Lower lobe of right lung (tissue), 2 donors: Measurements from ENCODE around the gene PAMR1. TPM values are rescaled to one million over a fixed set of nuclear protein-coding genes. Genes with fewer than 3 reads are reported as not detected.

Source experiments
- ATAC-seq, 2 donors: fragments of 200-7000 bp; cut with Tn5 transposase; one replicate each; pipeline ENCODE4 v1.9.1; 2020 to 2022; ENCODE audit warnings: mild to moderate bottlenecking in 2 of 2, moderate library complexity in 2 of 2
- DNase-seq: peaks from one replicate; pipeline ENCODE4 v3.0.0-alpha.2; 2020
- H3K27ac ChIP-seq: fragments of 200-600 bp; one replicate; pipeline ENCODE4 v1.8.0; 2022
- H3K27me3 ChIP-seq: fragments of 200-600 bp; one replicate; pipeline ENCODE4 v1.8.0; 2022; ENCODE audit warnings: low read depth
- H3K36me3 ChIP-seq: fragments of 200-600 bp; one replicate; pipeline ENCODE4 v1.8.0; 2022; ENCODE audit warnings: mild to moderate bottlenecking
- H3K4me1 ChIP-seq: fragments of 200-600 bp; one replicate; pipeline ENCODE4 v1.8.0; 2022
- H3K4me3 ChIP-seq: fragments of 200-600 bp; one replicate; pipeline ENCODE4 v1.8.0; 2022; ENCODE audit warnings: mild to moderate bottlenecking
- H3K9me3 ChIP-seq: fragments of 200-600 bp; one replicate; pipeline ENCODE4 v1.8.0; 2022
- CTCF ChIP-seq: fragments of 200-600 bp; IDR thresholded peaks from one replicate; pipeline ENCODE4 v1.8.0; 2022; ENCODE audit warnings: antibody characterized with exemption, mild to moderate bottlenecking
- intact Hi-C: fragments of 100-400 bp; cut with DNase I; formaldehyde crosslinking; loops from one replicate; pipeline ENCODE4 v1.11.0; 2022
- total RNA-seq: library from RNA; stranded (reverse); fragmentation: NEBNext Ultra II Directional; extraction: Animal tissue kit (Norgen Biotek cat#: 25700); gene quantifications from one replicate; pipeline ENCODE4 v1.2.1, GENCODE V29; 2021
- donor health status: DM: no; HTN: yes; CAD: no; lungs with severe emphysema.

Gene PAMR1
- total RNA-seq, 1 donor from 2014 or later: 5.6 TPM

DNA sequence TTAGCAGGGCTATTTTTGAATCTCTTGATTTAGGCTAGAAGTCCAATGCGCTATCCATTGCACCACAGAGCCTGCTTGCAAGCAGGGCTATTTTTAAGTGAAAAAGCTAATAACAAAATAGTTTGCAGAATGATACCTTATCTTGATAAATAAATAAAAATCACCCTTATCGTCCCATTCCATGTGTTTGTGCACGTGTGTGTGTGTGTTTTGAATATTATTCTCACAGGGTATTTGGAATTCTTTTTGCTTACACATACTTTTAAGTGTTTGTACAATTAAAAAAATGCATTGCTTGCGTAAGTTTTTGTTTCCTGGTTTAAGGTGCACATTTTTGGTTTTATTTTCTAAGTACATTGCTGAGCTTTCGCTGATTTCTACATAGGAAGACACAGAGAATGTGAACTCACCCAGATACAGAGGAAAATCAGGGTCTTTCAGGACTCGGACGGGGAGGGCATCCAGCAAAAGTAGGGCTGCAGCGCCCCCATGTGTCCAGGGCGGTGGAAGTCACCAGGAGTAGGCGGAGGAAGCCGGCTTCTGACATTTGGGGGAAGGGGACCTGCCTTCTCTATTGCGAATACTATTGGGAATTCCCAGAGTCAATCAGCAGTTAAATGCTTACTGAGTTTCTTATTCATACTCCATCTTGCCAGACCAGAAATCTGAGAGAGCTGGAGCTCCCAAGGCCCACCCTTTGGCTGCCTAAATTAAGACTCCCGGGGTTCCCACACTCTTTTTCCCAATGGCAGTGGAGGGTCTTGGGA lies 133.3 kb downstream of the PAMR1 start:
- DNase-seq (peak; percentile 84), ATAC-seq (peak; percentile 88 to 89)
- H3K4me3 ChIP-seq: peak overlapping the region; percentile 7
- no peaks in the 10 kb centered on the region for H3K27me3 ChIP-seq
- H3K4me1 ChIP-seq: peaks cover 23% of the 10 kb centered on the region
- H3K9me3 ChIP-seq: no peaks in the 10 kb centered on the region
- peak; percentile 92 for TF ChIP-seq CTCF
- intact Hi-C loops: no loop called here
- peak overlapping the region; percentile 38 for H3K27ac ChIP-seq
- no peaks in the 10 kb centered on the region for H3K36me3 ChIP-seq

DNA sequence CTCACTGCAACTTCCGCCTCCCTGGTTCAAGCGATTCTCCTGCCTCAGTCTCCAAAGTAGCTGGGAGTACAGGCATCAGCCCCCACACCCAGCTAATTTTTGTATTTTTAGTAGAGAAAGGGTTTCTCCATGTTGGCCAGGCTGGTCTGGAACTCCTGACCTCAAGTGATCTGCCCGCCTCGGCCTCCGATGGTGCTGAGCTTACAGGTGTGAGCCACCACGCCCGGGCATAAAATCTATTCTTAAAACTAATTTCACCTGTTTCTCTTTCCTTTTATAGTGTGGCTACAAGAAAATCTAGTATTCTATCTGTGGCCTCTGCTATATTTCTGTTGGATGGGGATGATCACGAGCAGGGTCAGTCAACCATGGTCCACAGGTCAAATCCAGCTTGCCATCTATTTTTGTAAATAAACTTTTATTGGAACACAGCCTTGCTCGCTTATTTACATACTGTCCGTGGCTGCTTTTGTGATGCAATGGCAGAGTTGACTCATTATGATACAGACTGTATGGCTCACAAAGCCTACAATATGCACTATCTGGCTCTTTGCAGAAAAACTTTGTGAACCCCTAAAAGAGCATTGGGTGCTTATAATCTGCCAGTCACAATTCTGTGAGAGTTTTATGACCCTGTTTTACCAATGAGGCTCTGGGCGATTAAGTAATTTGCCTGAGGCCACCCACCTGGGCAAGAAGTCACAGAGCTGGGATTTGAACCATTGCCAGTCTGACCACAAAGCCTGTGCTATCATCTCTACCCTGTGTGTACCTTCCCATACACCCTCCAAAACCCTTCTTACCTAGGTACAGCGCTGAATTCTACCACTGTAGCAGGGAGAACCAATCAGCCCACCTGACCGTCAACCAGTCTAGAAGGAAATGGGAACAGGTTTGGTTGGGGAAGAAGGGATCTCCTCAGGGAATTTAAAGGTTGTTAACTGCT lies 134.4 kb downstream of the PAMR1 start:
- peaks cover 23% of the 10 kb centered on the region for H3K4me1 ChIP-seq
- TF ChIP-seq CTCF: no peak
- DNase-seq (no peak), ATAC-seq (peak; percentile 66 to 73)
- intact Hi-C loops: no loop called here
- peak overlapping the region; percentile 7 for H3K4me3 ChIP-seq
- H3K27ac ChIP-seq: peak overlapping the region; percentile 38
- no peaks in the 10 kb centered on the region for H3K9me3 ChIP-seq
- H3K36me3 ChIP-seq: no peaks in the 10 kb centered on the region
- H3K27me3 ChIP-seq: no peaks in the 10 kb centered on the region

- Histone ChIP-seq H3K4me3 (no peak overlapping the region), H3K36me3 (no peaks in the 10 kb centered on the region), H3K27ac (no peak overlapping the region), H3K27me3 (no peaks in the 10 kb centered on the region), H3K4me1 (peaks cover 23% of the 10 kb centered on the region), H3K9me3 (no peaks in the 10 kb centered on the region)
- TF ChIP-seq CTCF: no peak
- no peak for DNase-seq
- intact Hi-C loops: loop anchor here (5.0 kb wide), 1 partner anchor 463 kb away; no protein-coding TSS in a partner anchor
- ATAC-seq: peak; percentile 60 to 72
Observed at GRCh38 chr11:35389897-35390465, 135.4 kb downstream of the PAMR1 start.

GRCh38 chr11:35389112-35389511 lies 136.3 kb downstream of the PAMR1 start:
- intact Hi-C loops: loop anchor here (5.0 kb wide), 1 partner anchor 462 kb away; no protein-coding TSS in a partner anchor

More at GRCh38 chr11:35389112-35389511, 136.3 kb downstream of the PAMR1 start:
- H3K4me3 ChIP-seq: no peak overlapping the region
- H3K36me3 ChIP-seq: no peaks in the 10 kb centered on the region
- no peak for ATAC-seq
- H3K4me1 ChIP-seq: peaks cover 23% of the 10 kb centered on the region
- H3K9me3 ChIP-seq: no peaks in the 10 kb centered on the region
- DNase-seq: no peak
- H3K27me3 ChIP-seq: no peaks in the 10 kb centered on the region
- no peak overlapping the region for H3K27ac ChIP-seq
- no peak for TF ChIP-seq CTCF
